SK-N-SH (cell line): ENCODE results near the gene IL12RB1. TPM values are rescaled to one million over a fixed set of nuclear protein-coding genes. Genes with fewer than 3 reads are reported as not detected.
A peak's percentile ranks its signal among the peaks of the same experiment; 100 is the strongest.

Source experiments
- CTCF ChIA-PET: fragments of 300-600, 350-600 bp; formaldehyde crosslinking; extraction: SDS; loops from one replicate; lab custom pipeline; 2021; lab: Yijun Ruan, JAX
- POLR2A ChIA-PET: fragments of 350-600 bp; sonication (Branson Sonifier 250); formaldehyde crosslinking; extraction: SDS; loops from one replicate; lab custom pipeline; 2020; ENCODE audit warnings: antibody characterized with exemption, inconsistent platforms; lab: Yijun Ruan, JAX
- DNase-seq: peaks from one replicate; pipeline ENCODE4 v3.0.0; 2012
- H2AFZ ChIP-seq: fragments of 200-600 bp; sonication (generic); 2 replicates; pipeline ENCODE4 v1.8.1; 2016; ENCODE audit warnings: antibody characterized with exemption, mild to moderate bottlenecking, low read depth
- H3F3A ChIP-seq: fragments of 200-600 bp; sonication (generic); replicated peaks from 2 replicates; pipeline ENCODE3; 2016; ENCODE audit warnings: antibody characterized with exemption, mild to moderate bottlenecking; ENCODE audit not compliant: insufficient read depth
- H3K27ac ChIP-seq, 2 experiments: fragments of 200-500 bp in 1 of 2; fragments of 200-600 bp in 1 of 2; sonication (Bioruptor generic) in 1 of 2; sonication (generic), shearing (Covaris generic) in 1 of 2; 2 replicates each; pipeline versions ENCODE4 v1.5.1 to v1.6.1; 2014 to 2016; ENCODE audit warnings: low read depth in 2 of 2, inconsistent platforms in 1 of 2, low read length in 1 of 2, mild to moderate bottlenecking in 1 of 2, mixed read lengths in 1 of 2
- H3K27me3 ChIP-seq: fragments of 200-600 bp; sonication (generic), shearing (Covaris generic); 2 replicates; pipeline ENCODE4 v1.6.1; 2016; ENCODE audit warnings: mixed run types; ENCODE audit not compliant: insufficient read depth
- H3K36me3 ChIP-seq, 2 experiments: fragments of 200-500 bp in 1 of 2; fragments of 200-600 bp in 1 of 2; sonication (Bioruptor generic) in 1 of 2; sonication (generic) in 1 of 2; replicated peaks in 1 of 2; 2 replicates each; pipeline versions ENCODE3 to v1.5.1; 2014 to 2016; ENCODE audit warnings: low read length in 1 of 2, mild to moderate bottlenecking in 1 of 2; ENCODE audit not compliant: insufficient read depth in 2 of 2, control insufficient read depth in 1 of 2
- H3K4me1 ChIP-seq, 2 experiments: fragments of 200-500 bp in 1 of 2; fragments of 200-600 bp in 1 of 2; sonication (Bioruptor generic) in 1 of 2; sonication (generic), shearing (Covaris generic) in 1 of 2; 2 replicates each; pipeline versions ENCODE4 v1.5.1 to v1.6.1; 2014 to 2016; ENCODE audit warnings: low read depth in 1 of 2, low read length in 1 of 2, mixed run types in 1 of 2; ENCODE audit not compliant: insufficient read depth in 2 of 2, control insufficient read depth in 1 of 2
- H3K4me2 ChIP-seq: fragments of 200-600 bp; sonication (generic), shearing (Covaris generic); 2 replicates; pipeline ENCODE4 v1.6.1; 2017; ENCODE audit warnings: mixed run types
- H3K4me3 ChIP-seq, 2 experiments: fragments of 200-500 bp in 1 of 2; fragments of 200-600 bp in 1 of 2; sonication (Bioruptor generic) in 1 of 2; sonication (generic), shearing (Covaris generic) in 1 of 2; 2 replicates each; pipeline versions ENCODE4 v1.5.1 to v1.8.1; 2014 to 2016; ENCODE audit warnings: low read depth in 2 of 2, inconsistent platforms in 1 of 2, low read length in 1 of 2, mild to moderate bottlenecking in 1 of 2, mixed read lengths in 1 of 2, moderate library complexity in 1 of 2
- H3K79me2 ChIP-seq: fragments of 200-600 bp; sonication (generic); 2 replicates; pipeline ENCODE4 v1.8.1; 2017; ENCODE audit warnings: mild to moderate bottlenecking; ENCODE audit not compliant: insufficient read depth
- H3K9ac ChIP-seq: fragments of 200-600 bp; sonication (generic); 2 replicates; pipeline ENCODE4 v1.6.1; 2017; ENCODE audit warnings: mixed run types
- H3K9me2 ChIP-seq: fragments of 200-600 bp; sonication (generic); 2 replicates; pipeline ENCODE4 v1.6.1; 2017; ENCODE audit warnings: mixed run types
- H3K9me3 ChIP-seq: fragments of 200-600 bp; sonication (generic); 2 replicates; pipeline ENCODE4 v1.6.1; 2017; ENCODE audit warnings: mixed run types, mild to moderate bottlenecking, moderate library complexity
- H4K20me1 ChIP-seq: fragments of 200-600 bp; sonication (generic); 2 replicates; pipeline ENCODE4 v1.6.1; 2017; ENCODE audit warnings: mild to moderate bottlenecking, mixed run types; ENCODE audit not compliant: insufficient read depth
- CHD2 ChIP-seq: fragments of 150-350 bp; IDR thresholded peaks from 2 replicates; pipeline ENCODE4 v1.6.1; 2018; ENCODE audit warnings: low read length; ENCODE audit not compliant: partially characterized antibody
- ELF1 ChIP-seq: IDR thresholded peaks from 2 replicates; pipeline ENCODE4 v1.4.0; 2012
- EZH2phosphoT487 ChIP-seq: fragments of 200-600 bp; sonication (generic); IDR thresholded peaks from 2 replicates; pipeline ENCODE4 v1.6.1; 2017; ENCODE audit warnings: low read depth, mixed run types, mild to moderate bottlenecking, antibody characterized with exemption, moderate library complexity, borderline replicate concordance
- FOSL2 ChIP-seq: IDR thresholded peaks from 2 replicates; pipeline ENCODE4 v1.4.0; 2012; ENCODE audit warnings: low read depth, mild to moderate bottlenecking, moderate library complexity, borderline replicate concordance
- FOXJ3 ChIP-seq: sonication (generic); formaldehyde crosslinking; IDR thresholded peaks from 2 replicates; pipeline ENCODE4 v1.5.1; 2020; ENCODE audit warnings: mild to moderate bottlenecking, missing genetic modification reagents
- GABPA ChIP-seq: IDR thresholded peaks from 2 replicates; pipeline ENCODE4 v1.4.0; 2012; ENCODE audit warnings: low read depth, mild to moderate bottlenecking
- JUND ChIP-seq: IDR thresholded peaks from 2 replicates; pipeline ENCODE4 v1.4.0; 2012
- MEF2A ChIP-seq: IDR thresholded peaks from 2 replicates; pipeline ENCODE4 v1.4.0; 2012; ENCODE audit warnings: low read depth, borderline replicate concordance
- NRF1 ChIP-seq: IDR thresholded peaks from 2 replicates; pipeline ENCODE4 v1.6.1; 2012; ENCODE audit warnings: low read depth, mild to moderate bottlenecking, low read length
- POLR2AphosphoS5 ChIP-seq: IDR thresholded peaks from 2 replicates; pipeline ENCODE4 v1.6.1; 2012; ENCODE audit warnings: low read depth, low read length
- RCOR1 ChIP-seq: fragments of 150-350 bp; IDR thresholded peaks from 2 replicates; pipeline ENCODE4 v1.6.1; 2017; ENCODE audit warnings: antibody characterized with exemption, low read length
- REST ChIP-seq: IDR thresholded peaks from 2 replicates; pipeline ENCODE4 v1.6.1; 2012; ENCODE audit warnings: mild to moderate bottlenecking, low read depth, low read length, moderate library complexity
- RXRA ChIP-seq: IDR thresholded peaks from 2 replicates; pipeline ENCODE4 v1.4.0; 2012; ENCODE audit warnings: low read depth, mild to moderate bottlenecking, borderline replicate concordance
- SIN3A ChIP-seq: IDR thresholded peaks from 2 replicates; pipeline ENCODE4 v1.6.1; 2012; ENCODE audit warnings: low read depth, mild to moderate bottlenecking, low read length, moderate library complexity, borderline replicate concordance
- SMC3 ChIP-seq: IDR thresholded peaks from 2 replicates; pipeline ENCODE4 v1.6.1; 2012; ENCODE audit warnings: low read depth, low read length, improper control_type of control experiment
- TAF1 ChIP-seq: IDR thresholded peaks from 2 replicates; pipeline ENCODE4 v1.6.1; 2012; ENCODE audit warnings: low read depth, mild to moderate bottlenecking, low read length, moderate library complexity, borderline replicate concordance
- TEAD4 ChIP-seq: IDR thresholded peaks from 2 replicates; pipeline ENCODE4 v1.4.0; 2012; ENCODE audit warnings: mild to moderate bottlenecking, borderline replicate concordance; ENCODE audit not compliant: insufficient read depth
- WGBS: methylation state at CpG from one replicate; pipeline ENCODE4 v1.1.6; 2017; ENCODE audit warnings: low lambda C conversion rate; 5-methylcytosine and 5-hydroxymethylcytosine counted together
- polyA plus RNA-seq, 3 experiments: library from polyadenylated mRNA; depleted of rRNA; stranded (reverse); fragments of >200 nt; gene quantifications; 2 replicates each; pipeline ENCODE4 v1.2.3, GENCODE V29; 2012
- TF ChIP-seq, protein P1 (sequence below): IDR thresholded peaks from 2 replicates; pipeline ENCODE4 v1.4.0; 2012; ENCODE audit warnings: low read depth, borderline replicate concordance

Gene IL12RB1
- polyA plus RNA-seq, 1 of the 3 experiments (the other 2 are of a cell fraction): 0.02 TPM

GRCh38 chr19:18072335-18072734 lies 14.4 kb downstream of the IL12RB1 start (continued):
- TF ChIP-seq REST (no peak), RCOR1 (no peak), SIN3A (no peak), TEAD4 (no peak), MEF2A (no peak), POLR2AphosphoS5 (no peak), GABPA (no peak), TAF1 (no peak)
- TF ChIP-seq, protein P1, sequence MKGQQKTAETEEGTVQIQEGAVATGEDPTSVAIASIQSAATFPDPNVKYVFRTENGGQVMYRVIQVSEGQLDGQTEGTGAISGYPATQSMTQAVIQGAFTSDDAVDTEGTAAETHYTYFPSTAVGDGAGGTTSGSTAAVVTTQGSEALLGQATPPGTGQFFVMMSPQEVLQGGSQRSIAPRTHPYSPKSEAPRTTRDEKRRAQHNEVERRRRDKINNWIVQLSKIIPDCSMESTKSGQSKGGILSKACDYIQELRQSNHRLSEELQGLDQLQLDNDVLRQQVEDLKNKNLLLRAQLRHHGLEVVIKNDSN: no peak

GRCh38 chr19:18070181-18070580 lies 16.6 kb downstream of the IL12RB1 start:
- Histone ChIP-seq H3K4me2 (no peak overlapping the region), H3F3A (no peaks in the 10 kb centered on the region), H3K36me3 (no peaks in the 10 kb centered on the region), H3K27ac (no peak overlapping the region), H3K9me2 (no peaks in the 10 kb centered on the region), H3K79me2 (no peaks in the 10 kb centered on the region), H3K9me3 (no peaks in the 10 kb centered on the region), H2AFZ (no peak overlapping the region), H3K27me3 (no peaks in the 10 kb centered on the region), H3K9ac (no peak overlapping the region), H3K4me3 (no peak overlapping the region), H4K20me1 (no peaks in the 10 kb centered on the region), H3K4me1 (no peaks in the 10 kb centered on the region)
- ChIA-PET CTCF (interaction anchor here (0.9 to 3.3 kb wide), 4 partner anchors 11 to 72 kb away, joined by 3 to 17 read pairs (median 7); partner anchors contain the start of gene ARRDC2), POLR2A (no interaction called here)
- 88% methylated on average over 3 of the region's 11 CpGs for WGBS
- TF ChIP-seq EZH2phosphoT487: no peak
- no peak for TF ChIP-seq FOSL2
- TF ChIP-seq FOXJ3 (CRISPR knock-in tag): no peak
- no peak for TF ChIP-seq SMC3
- no peak for TF ChIP-seq ELF1
- no peak for TF ChIP-seq TAF1
- no peak for TF ChIP-seq RXRA
- no peak for TF ChIP-seq NRF1
- TF ChIP-seq RCOR1: no peak
- TF ChIP-seq JUND: no peak
- TF ChIP-seq CHD2: no peak
- DNase-seq: peak; percentile 6
